Breast epithelium (tissue), 3 donors: ENCODE results near the gene DNAJC6.

Experiments used
- POLR2A ChIP-seq: fragments of 450-650 bp; IDR thresholded peaks from one replicate; pipeline ENCODE4 v1.6.1; 2016; ENCODE audit warnings: antibody characterized with exemption, mild to moderate bottlenecking, moderate library complexity
- POLR2AphosphoS5 ChIP-seq, 3 donors: sonication (generic); formaldehyde crosslinking; IDR thresholded peaks; one replicate each; pipeline ENCODE4 v1.6.1; 2017; ENCODE audit warnings: antibody characterized with exemption in 3 of 3
- TF ChIP-seq, protein P1 (sequence below), 3 donors: fragments of 450-650 bp; IDR thresholded peaks; one replicate each; pipeline ENCODE4 v1.5.1; 2016 to 2017; ENCODE audit warnings: antibody characterized with exemption in 3 of 3, mild to moderate bottlenecking in 3 of 3, moderate library complexity in 3 of 3

DNA sequence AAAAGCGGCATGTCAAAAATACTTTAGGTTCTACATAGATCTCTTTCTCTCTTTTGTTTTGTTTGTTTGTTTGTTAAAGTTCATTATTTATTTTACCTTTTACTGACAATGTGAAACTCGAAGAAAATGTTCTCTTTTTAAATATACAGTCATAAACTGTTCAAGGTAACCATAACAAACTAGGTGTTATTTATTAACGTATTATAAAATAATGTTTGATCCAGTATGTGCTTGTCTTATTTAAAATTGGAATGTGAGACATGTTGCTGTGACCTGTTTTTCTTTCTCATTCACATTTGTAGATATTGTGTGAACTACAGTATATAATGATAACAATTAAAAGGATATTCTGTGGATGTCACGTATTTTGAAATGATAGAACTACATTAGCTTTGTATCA, 105.2 kb downstream of the DNAJC6 start:
- TF ChIP-seq, protein P1, sequence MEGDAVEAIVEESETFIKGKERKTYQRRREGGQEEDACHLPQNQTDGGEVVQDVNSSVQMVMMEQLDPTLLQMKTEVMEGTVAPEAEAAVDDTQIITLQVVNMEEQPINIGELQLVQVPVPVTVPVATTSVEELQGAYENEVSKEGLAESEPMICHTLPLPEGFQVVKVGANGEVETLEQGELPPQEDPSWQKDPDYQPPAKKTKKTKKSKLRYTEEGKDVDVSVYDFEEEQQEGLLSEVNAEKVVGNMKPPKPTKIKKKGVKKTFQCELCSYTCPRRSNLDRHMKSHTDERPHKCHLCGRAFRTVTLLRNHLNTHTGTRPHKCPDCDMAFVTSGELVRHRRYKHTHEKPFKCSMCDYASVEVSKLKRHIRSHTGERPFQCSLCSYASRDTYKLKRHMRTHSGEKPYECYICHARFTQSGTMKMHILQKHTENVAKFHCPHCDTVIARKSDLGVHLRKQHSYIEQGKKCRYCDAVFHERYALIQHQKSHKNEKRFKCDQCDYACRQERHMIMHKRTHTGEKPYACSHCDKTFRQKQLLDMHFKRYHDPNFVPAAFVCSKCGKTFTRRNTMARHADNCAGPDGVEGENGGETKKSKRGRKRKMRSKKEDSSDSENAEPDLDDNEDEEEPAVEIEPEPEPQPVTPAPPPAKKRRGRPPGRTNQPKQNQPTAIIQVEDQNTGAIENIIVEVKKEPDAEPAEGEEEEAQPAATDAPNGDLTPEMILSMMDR (IDR thresholded peaks at IDR 0.05), result no peak
- TF ChIP-seq POLR2A, result no peak
- TF ChIP-seq POLR2AphosphoS5 (IDR thresholded peaks at IDR 0.05), result no peak
